GM18870 (cell line): ENCODE results near the gene LTC4S.
A peak's percentile ranks its signal among the peaks of the same experiment; 100 is the strongest.

Source experiments
- ATAC-seq: cut with Tn5 transposase; IDR thresholded peaks from one replicate; pipeline ENCODE4 v1.9.1; 2021; ENCODE audit warnings: moderate library complexity; ENCODE audit not compliant: unreplicated experiment

The LTC4S gene

DNA sequence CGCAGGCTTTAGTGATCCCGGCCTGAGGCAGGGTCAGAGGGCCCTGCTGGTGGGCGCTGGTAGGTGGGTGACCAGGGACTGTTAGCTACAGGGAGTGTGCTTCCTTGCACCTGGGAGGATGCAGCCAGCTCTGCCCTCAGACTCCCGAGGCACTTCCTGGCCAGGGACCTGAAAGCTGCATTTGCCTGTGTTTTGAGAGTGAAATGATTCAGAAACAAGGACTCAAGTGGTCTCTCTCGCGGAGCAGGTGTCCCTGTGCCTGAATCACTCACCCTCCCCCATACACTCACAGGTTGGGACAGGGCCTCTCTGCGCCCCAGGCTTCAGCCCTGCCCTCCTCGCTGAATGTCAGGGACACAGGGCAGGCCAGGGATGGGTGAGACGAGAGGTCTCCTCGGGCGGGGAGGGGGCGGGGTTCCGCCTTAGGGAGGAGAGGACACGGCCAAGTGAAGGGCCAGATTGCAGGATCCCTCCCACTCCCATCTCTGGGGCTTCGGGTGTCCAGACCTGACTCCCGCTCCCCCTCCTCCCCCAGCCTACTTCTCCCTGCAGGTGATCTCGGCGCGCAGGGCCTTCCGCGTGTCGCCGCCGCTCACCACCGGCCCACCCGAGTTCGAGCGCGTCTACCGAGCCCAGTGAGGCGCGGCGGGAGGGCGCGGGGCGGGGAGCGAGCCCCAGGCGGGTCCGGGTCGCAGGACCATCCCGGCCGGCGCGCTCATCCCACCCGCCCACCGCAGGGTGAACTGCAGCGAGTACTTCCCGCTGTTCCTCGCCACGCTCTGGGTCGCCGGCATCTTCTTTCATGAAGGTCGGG is 1.5 kb downstream of the LTC4S start:
- no peak for ATAC-seq

- peak; percentile 53 for ATAC-seq
Measured at GRCh38 chr5:179795863-179796833, 2.4 kb downstream of the LTC4S start.

- no peak for ATAC-seq
Measured at GRCh38 chr5:179796877-179797608, 3.3 kb downstream of the LTC4S start.

GRCh38 chr5:179797741-179798140 is 4.0 kb downstream of the LTC4S start:
- no peak for ATAC-seq

DNA sequence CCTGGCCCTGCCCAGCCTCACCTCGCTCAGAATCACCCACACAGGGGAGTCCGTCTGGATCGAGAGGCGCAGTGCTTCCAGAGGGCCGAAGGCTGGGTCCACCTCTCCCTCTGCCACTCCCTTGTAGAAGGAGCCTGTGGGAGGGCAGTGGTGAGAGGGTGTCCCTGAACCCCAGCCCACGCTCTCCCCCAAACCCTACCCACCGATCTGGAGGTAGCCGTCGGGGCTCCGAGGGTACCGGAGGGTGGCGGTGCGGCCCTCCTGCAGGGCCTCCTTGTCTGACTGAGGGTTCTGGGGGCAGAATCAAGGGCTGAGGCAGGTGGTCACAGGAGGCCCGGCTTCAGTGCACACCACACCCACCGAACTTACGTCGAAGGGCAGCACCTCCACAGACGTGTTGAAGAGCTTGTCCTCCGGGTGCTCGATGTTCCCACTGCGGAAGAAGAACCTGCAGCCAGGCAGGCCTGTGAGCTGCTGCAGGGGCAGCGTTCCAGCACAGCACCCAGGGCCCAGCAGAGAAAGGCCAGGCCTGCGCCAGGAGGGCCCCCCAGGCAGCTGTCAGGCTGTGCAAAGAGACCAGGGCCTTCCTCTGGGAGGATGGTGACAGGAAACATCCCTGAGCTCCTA is 4.5 kb downstream of the LTC4S start:
- ATAC-seq: no peak

- no peak for ATAC-seq
Measured at GRCh38 chr5:179798771-179799643, 5.2 kb downstream of the LTC4S start.

DNA sequence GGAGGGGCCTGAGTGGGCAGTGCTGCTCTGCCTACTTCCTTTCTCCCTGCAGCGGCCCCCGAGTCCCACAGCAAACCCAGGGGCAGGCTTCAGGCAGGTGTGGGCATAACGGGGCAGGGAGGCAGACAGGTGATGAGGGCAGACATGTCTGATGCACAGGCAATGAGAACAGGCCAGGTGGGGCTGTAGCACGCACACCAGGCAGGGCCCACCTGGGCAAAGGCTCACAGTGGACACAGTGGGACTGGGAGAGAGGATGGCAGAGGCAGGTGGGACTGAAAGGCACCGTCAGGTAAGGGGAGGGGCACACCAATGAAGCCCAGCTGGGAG is 5.8 kb downstream of the LTC4S start:
- ATAC-seq: no peak

GRCh38 chr5:179800071-179800695 is 6.4 kb downstream of the LTC4S start:
- ATAC-seq: no peak

DNA sequence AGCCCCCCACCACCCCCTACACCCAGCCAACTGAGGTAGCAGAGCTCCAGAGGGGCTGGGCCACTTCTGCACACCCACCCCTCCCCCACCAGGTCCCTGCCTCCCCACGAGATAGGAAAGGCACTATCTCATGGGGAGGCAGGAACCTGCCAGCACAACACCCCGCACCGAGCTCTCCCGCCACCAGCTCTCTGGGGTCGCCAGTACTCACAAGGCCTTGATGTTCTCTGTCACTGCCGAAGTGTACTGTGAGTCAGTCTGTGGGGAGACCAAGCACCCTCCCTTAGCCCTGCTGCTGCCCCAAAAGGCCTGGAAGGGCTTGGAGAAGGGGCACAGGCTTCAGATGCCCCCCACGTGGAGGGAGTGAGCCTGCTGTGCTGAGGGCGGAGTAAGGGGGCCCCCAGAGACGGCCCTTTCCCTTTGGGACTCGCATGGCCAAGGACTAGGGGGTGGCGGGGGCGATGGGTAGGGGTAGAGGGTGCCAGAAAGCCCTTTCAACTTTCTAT is 7.0 kb downstream of the LTC4S start:
- no peak for ATAC-seq

- ATAC-seq: no peak
Measured at GRCh38 chr5:179801304-179802206, 7.8 kb downstream of the LTC4S start.

GRCh38 chr5:179802207-179802883 is 8.6 kb downstream of the LTC4S start:
- no peak for ATAC-seq

DNA sequence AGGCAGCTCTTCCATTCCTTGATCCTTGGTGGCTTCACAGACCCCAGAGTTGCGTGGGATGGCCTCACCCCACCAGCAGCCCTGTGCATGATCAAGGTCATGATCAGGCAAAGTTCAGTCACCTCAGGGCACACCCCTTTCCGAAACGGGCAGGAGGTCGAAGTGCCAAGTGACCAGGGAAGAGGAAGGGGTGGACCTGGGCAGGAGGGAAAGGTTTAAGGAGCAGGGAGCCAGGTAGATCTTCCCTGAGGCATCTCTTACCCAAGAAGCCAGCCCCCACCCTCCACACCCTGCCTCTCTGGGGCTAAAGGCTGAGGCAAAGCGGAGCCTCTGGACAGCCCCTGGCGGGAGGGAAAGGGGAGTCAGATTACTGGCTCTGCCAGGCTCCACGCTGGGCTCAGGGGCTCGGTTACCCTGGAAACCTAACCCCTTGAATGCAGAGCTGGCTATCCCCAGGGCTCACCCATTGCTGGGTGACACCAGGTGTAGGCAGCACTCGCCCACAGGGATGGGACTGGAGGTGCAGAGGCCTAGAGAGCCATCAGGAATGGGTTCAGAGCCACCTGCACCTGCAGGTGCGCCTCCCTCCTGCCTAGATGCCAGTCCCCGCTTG is 9.3 kb downstream of the LTC4S start:
- ATAC-seq: no peak

DNA sequence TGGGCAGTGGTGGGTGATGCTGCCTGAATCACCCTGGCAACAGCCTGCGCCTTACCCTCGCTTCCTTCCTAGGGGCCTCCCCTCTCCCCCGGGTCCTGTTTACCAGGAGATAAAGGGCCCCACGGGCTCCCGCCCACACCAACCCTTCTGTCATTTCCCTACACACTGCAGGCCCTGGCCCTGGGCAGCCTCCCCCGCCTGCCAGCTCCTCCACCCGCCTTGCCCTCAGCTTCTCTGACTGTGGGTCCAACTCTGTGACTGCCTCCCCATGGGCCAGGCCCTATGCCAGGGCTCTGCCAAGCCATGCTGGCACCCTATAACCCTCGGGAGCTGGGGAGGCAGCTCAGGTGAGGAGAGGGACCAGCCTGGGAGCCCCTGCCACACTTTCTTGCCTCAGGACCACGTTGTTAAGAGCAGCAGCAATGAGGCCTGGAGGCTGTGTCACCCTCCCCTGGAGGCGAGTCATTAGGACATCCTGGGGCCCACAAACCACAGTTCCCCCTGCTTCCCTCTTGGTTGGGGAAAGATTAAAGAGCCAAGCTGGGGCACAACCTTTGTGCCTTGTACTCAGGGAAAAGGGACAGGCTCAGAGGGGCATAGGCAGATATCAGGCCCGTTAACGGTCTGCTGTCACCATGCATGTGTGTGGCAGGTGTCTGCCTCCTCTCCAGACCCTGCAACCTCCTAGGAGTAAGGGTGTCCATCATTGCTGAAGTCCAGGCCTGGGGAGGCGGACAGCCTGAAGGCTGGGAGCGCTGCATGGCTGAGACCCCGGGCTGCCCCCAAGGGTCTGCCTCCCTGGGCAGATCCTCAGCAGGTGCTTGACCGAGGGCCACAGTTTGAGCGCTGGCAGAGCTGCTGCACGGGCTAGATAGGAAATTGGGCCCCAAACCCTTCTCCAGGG is 10.1 kb downstream of the LTC4S start:
- ATAC-seq: no peak

- ATAC-seq: no peak
Measured at GRCh38 chr5:179804555-179804947, 10.8 kb downstream of the LTC4S start.

DNA sequence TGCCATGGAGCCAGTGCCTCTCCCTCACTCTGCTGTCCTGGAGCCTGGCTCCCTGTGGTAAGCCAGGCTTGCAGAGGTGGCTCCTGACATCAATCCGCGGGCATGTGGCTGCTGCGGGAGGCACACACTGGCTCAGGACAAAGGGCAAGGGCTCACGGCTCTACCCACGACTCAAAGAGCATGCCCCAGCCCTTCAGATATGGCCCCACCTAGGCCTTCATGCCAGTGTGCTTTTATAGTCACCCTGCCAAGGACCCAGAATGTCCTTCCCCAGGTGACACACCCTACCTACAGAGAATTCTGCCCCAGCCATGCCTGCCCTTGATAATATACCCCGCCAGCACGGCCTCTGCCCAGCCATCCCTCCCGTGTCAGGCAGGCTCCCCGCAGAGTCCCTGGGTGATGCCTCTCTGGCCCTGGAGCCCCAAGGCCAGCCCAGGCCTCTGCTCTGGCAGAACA is 11.3 kb downstream of the LTC4S start:
- ATAC-seq: no peak
